Activated CD8-positive, alpha-beta T cell treated with anti-CD3 and anti-CD28 coated beads for 36 hours (primary cell): Measurements from ENCODE around the gene AR. TPM values are rescaled to one million over a fixed set of nuclear protein-coding genes. Genes with fewer than 3 reads are reported as not detected.

ENCODE experiments used
- ATAC-seq: fragments of 200-7000 bp; cut with Tn5 transposase; one replicate; pipeline ENCODE4 v1.10.0; 2021; ENCODE audit warnings: mild to moderate bottlenecking, moderate library complexity
- CTCF ChIA-PET: fragments of 350-600 bp; sonication (Branson Sonifier 250); formaldehyde crosslinking; loops from one replicate; lab custom pipeline; 2021; ENCODE audit warnings: antibody characterized with exemption; lab: Charles Lee
- POLR2A ChIA-PET: fragments of 350-600 bp; sonication (Branson Sonifier 250); formaldehyde crosslinking; loops from one replicate; lab custom pipeline; 2021; ENCODE audit warnings: antibody characterized with exemption; lab: Charles Lee
- DNase-seq: peaks from one replicate; pipeline ENCODE4 v3.0.0-alpha.2; 2020
- H3K27ac Mint-ChIP-seq: one replicate; pipeline ENCODE4 v1.8.0; 2021; ENCODE audit warnings: mild to moderate bottlenecking, mixed read lengths
- H3K27me3 Mint-ChIP-seq: one replicate; pipeline ENCODE4 v1.8.0; 2021; ENCODE audit warnings: mixed read lengths
- H3K36me3 Mint-ChIP-seq: one replicate; pipeline ENCODE4 v1.8.0; 2021; ENCODE audit warnings: low read depth, mixed read lengths
- H3K4me1 Mint-ChIP-seq: one replicate; pipeline ENCODE4 v1.8.0; 2021; ENCODE audit warnings: low read depth, mixed read lengths
- H3K4me3 Mint-ChIP-seq: one replicate; pipeline ENCODE4 v1.8.0; 2021; ENCODE audit warnings: mild to moderate bottlenecking, moderate library complexity, mixed read lengths
- H3K9me3 Mint-ChIP-seq: one replicate; pipeline ENCODE4 v1.8.0; 2021; ENCODE audit warnings: mixed read lengths
- intact Hi-C: fragments of 100-400 bp; cut with micrococcal nuclease; formaldehyde crosslinking; loops from one replicate; pipeline ENCODE4 v1.10.0; 2022
- total RNA-seq, 2 experiments: library from RNA; stranded (reverse); gene quantifications; one replicate each; pipeline ENCODE4 v1.2.3, GENCODE V29; 2021
- TF ChIP-seq, protein P1 (sequence below): fragments of 200-600 bp; IDR thresholded peaks from one replicate; pipeline ENCODE4 v1.8.0; 2022; ENCODE audit warnings: antibody characterized with exemption, mild to moderate bottlenecking

The AR gene
- total RNA-seq, 2 experiments from 2014 or later = not detected

DNA sequence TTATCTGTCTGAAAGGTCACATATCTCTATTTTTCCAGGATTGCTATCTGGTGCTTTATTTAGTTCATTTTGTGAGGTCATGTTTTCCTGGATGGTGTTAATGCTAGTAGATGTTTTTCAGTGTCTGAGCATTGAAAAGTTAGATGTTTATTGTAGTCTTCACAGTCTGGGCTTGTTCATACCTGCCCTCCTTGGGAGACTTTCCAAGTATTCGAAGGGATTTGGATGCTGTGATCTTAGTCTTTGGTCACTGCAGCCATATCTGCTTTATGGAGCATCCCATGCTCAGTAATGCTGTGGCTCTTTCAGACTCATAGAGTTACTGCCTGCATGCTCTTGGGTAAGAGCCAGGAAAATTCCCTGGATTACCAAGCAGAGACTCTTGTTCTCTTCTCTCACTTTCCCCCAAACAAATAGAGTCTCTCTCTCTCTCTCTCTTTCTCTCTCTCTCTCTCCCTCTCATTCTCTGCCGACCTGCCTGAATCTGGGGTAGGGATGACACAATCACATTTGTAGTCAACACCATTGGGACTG lies 130.0 kb downstream of the AR start:
- CTCF ChIA-PET = no interaction called here
- no peaks in the 10 kb centered on the region for H3K36me3 Mint-ChIP-seq
- H3K27me3 Mint-ChIP-seq = no peaks in the 10 kb centered on the region
- H3K4me3 Mint-ChIP-seq = no peak overlapping the region
- no peak overlapping the region for H3K27ac Mint-ChIP-seq
- intact Hi-C loops = no loop called here
- H3K4me1 Mint-ChIP-seq = no peaks in the 10 kb centered on the region
- no peak for DNase-seq
- no peaks in the 10 kb centered on the region for H3K9me3 Mint-ChIP-seq
- TF ChIP-seq, protein P1, sequence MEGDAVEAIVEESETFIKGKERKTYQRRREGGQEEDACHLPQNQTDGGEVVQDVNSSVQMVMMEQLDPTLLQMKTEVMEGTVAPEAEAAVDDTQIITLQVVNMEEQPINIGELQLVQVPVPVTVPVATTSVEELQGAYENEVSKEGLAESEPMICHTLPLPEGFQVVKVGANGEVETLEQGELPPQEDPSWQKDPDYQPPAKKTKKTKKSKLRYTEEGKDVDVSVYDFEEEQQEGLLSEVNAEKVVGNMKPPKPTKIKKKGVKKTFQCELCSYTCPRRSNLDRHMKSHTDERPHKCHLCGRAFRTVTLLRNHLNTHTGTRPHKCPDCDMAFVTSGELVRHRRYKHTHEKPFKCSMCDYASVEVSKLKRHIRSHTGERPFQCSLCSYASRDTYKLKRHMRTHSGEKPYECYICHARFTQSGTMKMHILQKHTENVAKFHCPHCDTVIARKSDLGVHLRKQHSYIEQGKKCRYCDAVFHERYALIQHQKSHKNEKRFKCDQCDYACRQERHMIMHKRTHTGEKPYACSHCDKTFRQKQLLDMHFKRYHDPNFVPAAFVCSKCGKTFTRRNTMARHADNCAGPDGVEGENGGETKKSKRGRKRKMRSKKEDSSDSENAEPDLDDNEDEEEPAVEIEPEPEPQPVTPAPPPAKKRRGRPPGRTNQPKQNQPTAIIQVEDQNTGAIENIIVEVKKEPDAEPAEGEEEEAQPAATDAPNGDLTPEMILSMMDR = no peak
- POLR2A ChIA-PET = no interaction called here
- no peak for ATAC-seq

GRCh38 chrX:67674741-67675140 lies 130.9 kb downstream of the AR start:
- POLR2A ChIA-PET = no interaction called here
- no peak for ATAC-seq
- H3K27me3 Mint-ChIP-seq = no peaks in the 10 kb centered on the region
- H3K9me3 Mint-ChIP-seq = no peaks in the 10 kb centered on the region
- intact Hi-C loops = no loop called here
- no peak overlapping the region for H3K4me3 Mint-ChIP-seq
- no peak overlapping the region for H3K27ac Mint-ChIP-seq
- no peaks in the 10 kb centered on the region for H3K4me1 Mint-ChIP-seq
- H3K36me3 Mint-ChIP-seq = no peaks in the 10 kb centered on the region
- DNase-seq = no peak
- CTCF ChIA-PET = no interaction called here
- TF ChIP-seq, protein P1 = no peak

- no peak overlapping the region for H3K4me3 Mint-ChIP-seq
- CTCF ChIA-PET = no interaction called here
- ATAC-seq = no peak
- H3K27ac Mint-ChIP-seq = no peak overlapping the region
- no peaks in the 10 kb centered on the region for H3K36me3 Mint-ChIP-seq
- POLR2A ChIA-PET = no interaction called here
- TF ChIP-seq, protein P1 = no peak
- H3K9me3 Mint-ChIP-seq = peaks cover 1% of the 10 kb centered on the region
- intact Hi-C loops = no loop called here
- H3K27me3 Mint-ChIP-seq = no peaks in the 10 kb centered on the region
- no peaks in the 10 kb centered on the region for H3K4me1 Mint-ChIP-seq
- no peak for DNase-seq
These were observed 140.3 kb downstream of the AR start for GRCh38 chrX:67684136-67684535.

DNA sequence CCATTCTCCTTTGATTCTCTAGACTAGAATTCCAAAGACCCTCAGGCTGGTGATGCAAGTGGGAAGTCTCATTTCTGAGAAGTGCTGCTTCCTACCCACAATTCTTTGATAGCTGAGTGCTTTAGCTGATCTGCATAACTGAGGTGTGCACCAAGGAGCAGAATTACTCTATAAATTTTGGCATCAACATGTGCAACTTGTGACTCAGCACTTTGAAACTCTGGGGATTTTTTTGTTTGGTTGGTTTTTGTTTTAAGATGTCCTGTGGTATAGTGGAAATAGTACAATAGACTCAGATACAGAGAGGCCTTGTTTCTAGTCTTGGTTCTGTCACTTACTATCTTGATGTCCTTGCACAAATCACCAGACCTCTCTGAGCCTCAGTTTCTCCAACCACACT lies 148.4 kb downstream of the AR start:
- Mint-ChIP-seq H3K4me1 (no peaks in the 10 kb centered on the region), H3K4me3 (no peak overlapping the region), H3K27me3 (no peaks in the 10 kb centered on the region), H3K27ac (no peak overlapping the region), H3K9me3 (no peaks in the 10 kb centered on the region), H3K36me3 (no peaks in the 10 kb centered on the region)
- DNase-seq (no peak), ATAC-seq (no peak)
- intact Hi-C loops = no loop called here
- ChIA-PET POLR2A (no interaction called here), CTCF (no interaction called here)
- TF ChIP-seq, protein P1 = no peak

- ChIA-PET POLR2A (no interaction called here), CTCF (no interaction called here)
- Mint-ChIP-seq H3K4me1 (no peaks in the 10 kb centered on the region), H3K27ac (no peak overlapping the region), H3K36me3 (no peaks in the 10 kb centered on the region), H3K9me3 (no peaks in the 10 kb centered on the region), H3K27me3 (no peaks in the 10 kb centered on the region), H3K4me3 (no peak overlapping the region)
- intact Hi-C loops = no loop called here
- TF ChIP-seq, protein P1 = no peak
- ATAC-seq (no peak), DNase-seq (no peak)
These were observed 150.1 kb downstream of the AR start for GRCh38 chrX:67693928-67694327.
